GM21390 (cell line): ENCODE results near the gene LCA5L.

Experiments used
- ATAC-seq: cut with Tn5 transposase; IDR thresholded peaks from one replicate; pipeline ENCODE4 v1.9.1; 2021; ENCODE audit not compliant: unreplicated experiment

LCA5L gene

DNA sequence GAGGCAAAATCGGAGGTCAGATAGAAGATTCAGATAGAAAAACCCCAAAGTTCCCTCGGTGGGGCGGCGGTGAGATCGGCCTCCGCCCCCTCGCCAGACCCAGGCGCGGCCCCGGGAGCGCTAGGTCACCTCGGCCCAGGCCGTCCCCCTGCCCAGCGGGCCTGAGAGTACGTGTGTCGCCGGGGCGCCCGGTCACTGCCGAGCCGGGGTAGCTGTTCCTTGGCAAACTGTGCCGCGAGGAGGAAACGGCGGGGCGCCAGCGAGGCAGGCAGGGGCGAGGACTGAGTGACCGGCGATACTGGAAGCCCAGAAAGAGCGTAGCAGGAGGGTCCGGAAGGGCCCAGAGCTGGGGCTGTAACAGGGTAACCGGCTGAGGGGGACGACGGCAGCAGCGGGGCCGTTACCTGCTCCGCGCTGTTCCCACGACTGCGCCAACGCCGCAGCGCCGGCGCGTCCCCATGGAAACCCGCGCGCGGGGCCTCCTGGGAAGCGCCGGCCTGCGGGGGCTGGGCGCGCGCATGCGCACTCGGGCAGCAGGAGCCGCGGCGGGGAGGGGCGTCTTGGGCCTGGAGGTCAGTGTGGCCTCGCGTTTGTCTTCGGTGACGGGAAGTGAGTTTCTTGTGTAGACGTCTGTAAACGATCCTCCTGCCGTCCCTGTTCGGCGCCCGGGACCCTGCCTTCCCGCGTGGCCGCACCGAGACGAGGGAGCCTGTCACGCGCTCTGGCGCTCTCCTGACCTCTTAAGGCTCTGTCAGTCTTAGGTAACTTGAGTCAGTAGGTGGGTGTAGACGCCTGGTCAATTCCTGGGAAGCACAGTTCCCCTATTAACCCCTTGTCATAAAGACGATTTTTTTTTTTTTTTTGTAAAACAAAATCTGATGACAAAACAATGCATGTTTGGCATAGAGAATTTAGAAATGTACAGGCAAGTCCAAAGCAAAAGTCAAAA, at the start of gene LCA5L:
LCA5L (minus strand) TSS at position 458 of the 949 bp plus-strand sequence. CDS start 17,285 bp downstream, outside the sequence.
- ATAC-seq: peak; percentile 93

DNA sequence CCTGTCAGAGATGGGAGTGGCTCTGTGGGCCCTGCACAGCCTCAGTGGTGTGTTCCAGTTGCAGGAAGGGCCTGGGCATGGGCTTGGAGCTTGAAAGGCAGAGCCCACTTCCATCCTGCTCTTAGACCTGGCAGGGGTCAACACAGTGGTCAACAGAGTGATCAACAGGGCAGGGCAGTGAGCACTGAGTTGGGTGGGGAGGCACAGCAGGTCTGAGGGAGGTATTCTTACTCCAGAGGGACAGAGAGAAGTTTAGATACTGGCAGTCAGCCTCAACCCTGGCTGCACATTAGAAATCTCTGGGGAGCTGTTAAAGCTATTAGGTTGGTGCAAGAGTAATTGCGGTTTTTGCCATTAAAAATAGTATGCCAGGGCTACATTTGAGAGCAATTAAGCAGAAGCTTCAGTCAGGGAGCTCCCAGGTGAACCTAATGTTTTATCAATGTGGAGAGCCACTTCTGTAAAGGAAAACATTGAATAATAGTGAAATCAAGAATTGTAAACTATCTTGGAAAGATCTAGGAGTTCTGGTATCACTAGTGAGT, 43.9 kb upstream of the LCA5L start:
- no peak for ATAC-seq

DNA sequence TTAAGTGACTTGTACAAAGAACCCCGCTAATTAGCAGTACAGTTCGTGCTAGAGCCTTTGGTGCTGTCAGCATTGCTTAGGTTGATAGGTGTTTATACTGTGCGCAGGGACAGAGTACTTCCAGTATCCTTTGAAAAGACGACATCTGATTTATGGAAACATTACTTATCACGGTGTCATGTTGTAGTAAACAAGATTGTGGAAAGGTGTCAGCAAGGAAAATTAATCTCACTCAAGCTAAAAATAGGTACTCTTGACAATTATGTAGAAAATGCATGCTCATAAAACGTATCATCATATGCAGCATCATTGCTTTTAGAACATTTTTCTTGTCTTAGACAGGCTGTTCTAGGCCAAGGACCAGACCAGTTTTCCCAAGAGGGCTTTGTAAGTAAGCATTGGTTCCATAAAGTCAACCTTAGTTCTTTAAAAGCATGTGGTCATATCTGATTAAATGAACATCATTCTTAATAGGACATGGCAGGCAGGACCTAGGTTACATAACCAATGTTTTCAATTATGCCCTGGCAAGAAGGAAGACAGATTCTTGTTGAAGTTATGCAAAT, 39.2 kb upstream of the LCA5L start:
- no peak for ATAC-seq

DNA sequence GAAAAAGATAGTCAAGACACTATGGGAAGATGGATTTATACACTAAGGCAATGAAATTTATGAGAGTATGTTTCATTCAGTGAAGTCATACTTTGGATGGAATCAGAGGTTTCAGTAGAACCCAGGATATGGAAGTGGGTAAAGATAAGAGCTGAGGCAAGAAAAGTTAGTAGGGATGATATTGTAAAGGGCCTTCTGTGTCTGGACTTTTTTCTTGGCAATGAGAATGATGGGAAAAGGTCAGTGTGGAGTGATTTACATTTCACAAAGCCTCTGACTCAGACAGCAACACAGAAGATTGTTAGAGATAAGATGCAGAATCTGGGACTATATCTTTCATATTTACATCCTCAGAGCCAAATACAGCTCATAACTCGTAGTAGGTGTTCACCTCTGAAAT, 38.3 kb upstream of the LCA5L start:
- ATAC-seq: no peak

DNA sequence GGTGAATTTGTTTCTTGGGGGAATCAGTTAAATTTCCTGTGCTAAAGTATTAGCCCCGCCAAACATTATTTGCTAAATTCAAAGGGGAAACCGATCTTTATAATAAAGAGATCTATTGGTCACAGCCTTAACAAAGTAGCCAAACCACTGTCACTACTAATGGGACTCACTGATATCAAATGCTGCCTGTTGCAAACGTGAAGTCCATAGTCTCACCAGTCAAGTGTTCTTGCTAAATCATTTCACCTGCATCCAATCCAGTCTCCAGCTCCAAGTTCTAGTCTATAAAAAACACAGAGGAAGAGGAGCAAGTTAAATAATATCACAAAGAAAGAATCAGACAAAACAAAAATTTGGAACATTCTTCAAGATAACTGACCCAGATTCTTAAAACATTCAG, 36.3 kb upstream of the LCA5L start:
- ATAC-seq: no peak

DNA sequence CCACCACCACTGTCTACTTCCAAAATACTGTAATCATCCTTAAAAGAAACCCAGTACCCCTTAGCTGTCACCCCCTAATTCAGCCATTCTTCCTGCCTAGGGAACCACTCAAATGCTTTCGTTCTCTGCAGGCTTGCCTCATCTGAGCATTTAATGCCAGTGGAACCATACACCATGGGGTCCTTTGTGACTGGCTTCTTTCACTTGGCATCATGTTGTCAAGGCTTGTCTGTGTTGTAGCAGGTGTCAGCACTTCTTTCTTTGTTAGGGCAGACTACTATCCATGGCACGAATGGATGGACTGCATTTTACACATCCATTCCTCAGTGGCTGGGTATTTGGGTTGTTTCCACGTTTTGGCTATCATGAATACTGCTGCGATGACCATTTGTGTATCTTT, 34.7 kb upstream of the LCA5L start:
- ATAC-seq: no peak

DNA sequence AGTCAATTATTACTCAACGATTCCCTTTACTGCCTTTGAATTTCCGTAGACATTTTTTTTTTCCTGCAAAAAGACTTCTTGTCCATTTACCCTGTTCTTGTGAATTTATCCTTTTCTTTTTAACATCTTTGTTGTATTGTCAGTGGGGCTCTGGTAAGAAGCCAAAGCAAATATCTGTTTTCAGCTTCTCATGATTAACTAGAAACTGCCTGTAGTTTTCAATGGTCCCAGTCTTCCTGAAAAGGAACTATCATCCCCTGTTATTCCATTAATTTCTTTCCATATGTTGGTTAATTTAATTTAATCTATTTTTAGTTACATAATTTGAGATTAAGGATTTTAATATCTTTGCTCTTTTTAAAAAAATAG, 34.2 kb upstream of the LCA5L start:
- no peak for ATAC-seq

DNA sequence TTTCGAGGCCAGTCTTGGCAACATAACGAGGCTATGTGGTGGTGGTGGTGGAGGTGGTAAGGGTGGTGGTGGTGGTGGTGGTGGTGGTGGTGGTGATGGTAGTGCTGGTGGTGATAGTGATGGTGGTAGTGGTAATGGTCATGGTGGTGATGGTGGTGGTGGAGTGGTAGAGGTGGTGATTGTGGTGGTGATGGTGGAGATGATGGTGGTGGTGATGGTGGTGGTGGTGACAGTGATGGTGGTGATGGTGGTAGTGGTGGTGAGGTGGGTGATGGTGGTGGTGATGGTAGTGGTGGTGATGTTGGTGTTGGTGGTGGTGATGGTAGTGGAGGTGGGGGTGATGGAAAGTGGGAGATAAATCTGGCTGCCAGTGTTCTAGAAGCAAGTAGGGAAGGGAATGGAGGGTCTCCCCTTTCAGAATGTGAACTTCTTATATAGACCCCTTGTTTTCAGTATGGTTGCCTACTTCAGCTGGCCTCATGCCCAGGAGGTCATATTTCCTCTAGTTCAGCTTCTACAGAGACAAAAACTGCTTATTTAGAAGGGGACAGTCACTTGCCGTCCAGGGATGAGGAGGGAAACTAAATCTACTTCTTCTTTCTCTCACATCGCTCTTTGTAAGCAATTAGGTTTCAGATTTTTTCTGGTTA, 33.7 kb upstream of the LCA5L start:
- ATAC-seq: no peak

DNA sequence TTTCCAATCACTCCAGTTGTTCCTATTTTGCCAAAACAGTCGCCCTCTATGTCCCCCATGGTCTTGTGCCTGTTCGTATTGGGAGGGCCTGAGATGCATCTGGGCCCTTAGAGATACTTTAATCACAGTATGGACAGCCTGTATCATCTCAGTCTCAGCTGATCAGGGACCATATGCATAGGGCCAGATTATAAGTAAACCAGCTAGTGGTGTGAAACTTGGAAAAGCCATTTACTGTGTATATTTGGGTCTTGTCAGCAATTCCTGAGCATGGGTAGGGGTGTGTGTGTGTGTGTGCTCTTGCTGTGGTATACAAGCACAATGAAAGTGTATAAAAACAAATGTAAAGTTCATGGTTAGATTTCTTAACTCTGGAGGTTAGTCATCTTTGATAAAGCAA, 29.0 kb upstream of the LCA5L start:
- ATAC-seq: no peak

DNA sequence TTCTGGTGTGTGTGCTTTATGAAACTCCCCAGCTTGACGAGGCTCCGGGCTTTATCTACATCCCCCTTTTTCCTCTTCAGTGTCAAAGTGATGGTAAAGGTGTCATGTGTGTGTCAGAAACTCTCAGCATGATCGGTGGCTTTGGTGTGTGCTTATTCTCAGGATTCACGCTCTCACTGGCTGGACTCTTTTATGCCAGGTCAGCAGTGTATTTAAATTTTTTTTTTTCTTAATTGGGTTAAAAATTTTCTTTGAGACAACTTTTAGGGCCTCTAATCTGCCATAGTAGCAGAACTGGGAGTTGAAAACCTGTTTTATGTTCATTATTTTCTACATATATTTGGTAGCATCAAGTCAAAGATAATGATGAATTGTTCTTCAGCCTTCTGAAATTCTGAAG, 27.2 kb upstream of the LCA5L start:
- ATAC-seq: no peak

DNA sequence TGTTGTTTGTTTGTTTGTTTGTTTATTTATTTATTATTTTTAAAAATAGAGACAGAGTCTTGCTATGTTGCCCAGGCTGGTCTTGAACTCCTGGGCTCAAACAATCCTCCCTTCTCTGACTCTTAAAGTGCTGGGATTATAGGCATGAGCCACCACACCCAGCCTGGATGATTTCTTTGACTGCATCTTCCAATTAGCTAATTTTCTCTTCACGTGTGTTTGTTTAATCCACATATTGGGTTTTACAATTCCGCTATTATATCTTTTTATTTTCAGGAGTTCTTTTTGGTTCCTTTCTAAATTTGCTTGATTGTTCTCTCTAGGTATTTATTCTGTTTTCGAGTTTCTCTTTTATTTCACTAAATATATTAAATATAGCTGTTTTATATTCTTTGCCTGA, 26.0 kb upstream of the LCA5L start:
- no peak for ATAC-seq

DNA sequence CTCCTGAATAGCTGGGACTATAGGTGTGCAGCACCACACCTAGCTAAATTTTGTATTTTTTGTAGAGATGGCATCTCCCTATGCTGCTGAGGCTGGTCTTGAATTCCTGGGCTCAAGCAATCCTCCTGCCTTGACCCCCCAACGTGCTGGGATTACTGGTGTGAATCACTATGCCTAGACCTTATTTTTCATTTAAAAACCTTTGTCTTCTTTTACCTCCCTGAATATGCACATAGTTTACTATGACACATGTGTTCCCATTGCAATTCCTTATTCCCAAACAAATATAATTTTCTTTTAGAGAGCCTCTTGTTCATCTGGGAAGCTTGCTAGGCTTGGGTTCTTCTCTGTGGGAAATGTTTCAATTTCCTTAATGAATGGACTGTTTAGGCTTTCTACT, 23.0 kb upstream of the LCA5L start:
- ATAC-seq: no peak

DNA sequence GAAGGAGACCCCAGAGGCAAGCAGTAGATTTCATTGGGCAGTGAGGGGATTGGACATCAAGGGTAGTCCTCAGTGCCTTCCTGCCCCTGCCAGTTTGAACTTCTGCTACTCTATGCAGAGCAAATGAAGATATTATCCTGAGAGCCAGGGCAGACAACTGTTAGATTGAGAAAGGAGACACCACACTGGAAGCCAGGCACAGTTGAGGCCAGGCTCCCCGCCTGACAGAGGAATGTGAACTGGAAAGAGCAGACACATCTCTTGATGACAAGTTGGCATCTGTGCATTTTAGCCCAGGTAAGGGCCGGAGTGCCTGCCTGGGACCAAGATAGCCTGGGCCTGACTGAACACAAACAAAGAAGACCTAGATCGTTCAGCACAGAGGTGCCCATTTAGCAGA, 22.2 kb upstream of the LCA5L start:
- ATAC-seq: no peak

DNA sequence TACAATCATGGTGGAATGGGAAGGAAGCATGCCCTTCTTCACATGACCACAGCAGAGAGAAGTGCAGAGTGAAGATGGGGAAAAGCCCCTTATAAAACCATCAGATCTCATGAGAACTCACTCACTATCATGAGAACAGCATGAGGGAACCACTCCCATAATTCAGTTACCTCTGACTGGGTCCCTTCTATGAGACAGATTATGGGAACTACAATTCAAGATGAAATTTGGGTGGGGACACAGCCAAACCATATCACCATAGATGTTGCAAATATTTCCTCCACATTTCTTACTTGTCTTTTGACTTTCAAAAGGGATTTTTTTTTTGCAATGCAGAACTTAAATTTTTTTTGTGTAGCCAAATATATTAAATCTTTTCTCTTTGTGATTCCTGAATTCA, 21.0 kb upstream of the LCA5L start:
- ATAC-seq: no peak

DNA sequence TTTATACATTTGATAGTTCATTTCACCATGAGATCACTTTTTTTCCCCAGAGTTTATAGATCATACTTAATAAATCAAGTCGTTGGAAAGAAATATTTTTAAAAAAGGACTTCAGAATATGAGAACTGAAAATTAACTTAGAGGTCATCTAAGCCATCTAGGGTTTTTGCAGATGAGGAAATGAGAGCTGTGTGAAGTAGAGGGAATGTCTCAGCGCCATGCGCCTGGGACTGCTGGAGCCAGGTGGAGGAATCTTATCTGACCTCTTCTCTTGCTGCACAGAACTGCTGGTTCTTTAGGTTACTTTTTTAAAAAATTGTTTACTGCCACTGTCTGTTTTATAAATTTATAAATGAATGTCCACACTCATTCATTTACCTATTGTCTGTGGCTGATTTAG, 17.7 kb upstream of the LCA5L start:
- no peak for ATAC-seq

DNA sequence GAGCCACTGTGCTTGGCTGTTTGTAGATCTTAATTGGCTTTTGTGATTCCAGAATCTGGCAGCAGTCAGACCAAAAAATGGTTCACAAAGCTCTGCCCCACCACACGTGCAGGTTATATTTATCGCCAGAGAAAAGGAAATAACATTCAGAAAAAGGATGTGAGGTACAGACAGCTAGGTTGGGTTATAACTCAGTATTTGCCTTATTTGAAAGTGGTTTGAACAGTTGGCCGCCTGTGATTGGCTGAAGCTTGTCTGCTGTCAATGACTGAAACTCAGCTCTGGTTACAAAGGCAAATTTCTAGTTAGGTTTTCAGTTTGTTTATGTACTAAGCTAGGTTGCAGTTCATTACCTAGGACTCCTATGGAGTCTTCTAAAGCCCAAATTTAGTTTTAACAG, 15.8 kb upstream of the LCA5L start:
- peak; percentile 77 for ATAC-seq

DNA sequence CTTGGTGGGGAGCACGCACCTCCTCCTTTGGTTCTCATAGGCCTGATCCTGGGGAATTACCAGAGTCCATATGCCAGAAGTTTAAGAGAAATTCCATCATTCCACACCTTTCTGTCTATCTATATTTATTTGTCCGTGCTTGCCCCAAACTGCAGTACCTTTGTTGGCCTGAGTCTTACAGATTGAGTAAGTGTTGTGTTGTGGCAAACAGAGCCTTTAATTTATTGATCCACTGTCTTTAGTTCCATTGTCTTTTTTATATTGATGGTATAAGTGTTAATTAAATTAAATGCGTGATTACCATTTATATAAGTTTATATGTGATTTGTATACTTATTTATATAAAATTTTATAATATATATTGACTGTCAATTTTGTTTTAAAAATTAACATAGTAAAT, 11.1 kb upstream of the LCA5L start:
- ATAC-seq: no peak

DNA sequence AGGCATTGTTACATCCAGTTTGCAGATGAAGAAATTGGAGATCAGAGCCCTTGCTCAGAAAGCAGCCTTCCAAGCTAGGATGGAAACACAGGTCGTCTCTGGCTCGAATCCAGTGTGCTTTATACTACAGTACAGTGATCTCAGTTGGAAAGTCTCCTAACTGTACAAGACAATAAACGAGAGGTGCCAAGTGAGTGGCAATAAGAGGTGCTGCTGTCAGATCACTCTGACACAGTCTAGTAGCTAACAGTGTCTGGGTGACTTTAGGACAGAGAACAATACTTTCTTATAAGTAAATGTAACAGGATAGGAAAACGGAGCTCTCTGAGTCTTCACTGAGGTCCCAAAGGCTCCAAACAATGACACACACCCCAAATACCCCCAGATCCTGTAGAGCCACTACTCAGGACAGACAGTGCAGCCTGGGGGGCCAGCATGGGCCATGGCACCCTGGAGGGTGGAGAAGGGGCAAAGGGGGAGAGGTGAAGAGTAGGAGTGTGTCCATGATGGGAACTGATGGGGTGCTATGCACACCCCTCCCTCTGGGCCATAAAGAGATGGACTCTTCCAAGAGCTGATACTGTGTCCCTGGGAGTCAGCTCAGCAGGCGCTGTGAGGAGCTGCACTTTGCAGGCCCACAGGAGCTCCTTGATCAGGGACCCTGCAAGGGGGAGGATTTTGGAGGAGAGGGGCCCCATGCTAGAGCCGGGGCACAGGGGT, 9.5 kb upstream of the LCA5L start:
- ATAC-seq: no peak

DNA sequence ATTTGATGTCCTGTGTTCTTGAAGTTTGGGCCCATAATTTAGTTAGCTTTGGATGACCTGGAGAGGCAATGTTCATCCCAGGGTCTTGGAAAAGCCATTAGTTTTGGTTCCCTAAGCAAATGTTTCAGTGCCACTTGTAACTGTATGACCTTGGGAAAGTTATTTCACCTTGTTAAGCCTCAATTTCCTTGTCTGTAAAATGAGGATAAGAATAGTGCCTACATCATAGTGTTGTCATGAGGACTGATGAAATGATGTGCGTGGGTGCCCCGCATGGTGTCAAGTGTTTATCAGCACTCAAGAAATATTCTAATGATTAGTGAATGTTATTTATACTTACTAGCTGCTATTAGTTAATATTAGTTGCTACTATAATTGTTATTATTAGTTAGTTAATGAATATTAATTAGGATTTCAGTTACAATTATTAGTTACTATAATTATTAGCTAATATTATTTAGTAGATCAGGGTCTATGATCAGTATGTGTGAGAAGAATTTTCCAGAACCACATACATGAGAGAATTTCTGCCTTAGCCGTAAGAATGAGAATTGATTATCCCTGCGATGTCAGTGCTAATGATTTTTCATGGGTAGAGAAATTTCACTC, 8.1 kb upstream of the LCA5L start:
- no peak for ATAC-seq

DNA sequence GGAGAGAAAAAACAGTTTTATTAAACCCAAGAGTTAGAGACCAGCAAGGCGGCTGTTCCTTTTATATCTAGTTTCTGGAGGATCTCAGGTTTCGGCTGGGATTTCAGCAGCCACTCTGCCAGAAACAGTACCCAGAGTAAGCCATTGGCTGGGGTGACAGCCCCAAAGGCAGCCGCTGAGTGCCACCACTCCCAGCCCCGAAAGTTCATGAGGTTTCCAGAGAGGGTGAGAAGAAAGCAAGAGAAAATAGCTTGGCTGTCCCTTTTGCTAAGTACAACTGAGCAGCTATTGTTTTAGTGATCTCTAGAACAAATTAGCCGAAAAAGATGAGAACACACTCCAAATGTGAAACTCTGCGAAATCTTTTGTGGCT, 7.4 kb upstream of the LCA5L start:
- no peak for ATAC-seq
